ENCODE results near the gene TAOK1. TPM values are rescaled to one million over a fixed set of nuclear protein-coding genes. Genes with fewer than 3 reads are reported as not detected.
A peak's percentile ranks its signal among the peaks of the same experiment; 100 is the strongest.

The TAOK1 gene
- total and polyA plus RNA-seq, 2 of the 13 experiments (the other 11 are each of a cell fraction or from before 2014, with no cell fraction given) = 14.1 to 23.0 TPM

GRCh38 chr17:29567554-29568330, 177.6 kb downstream of the TAOK1 start (continued):
- TF ChIP-seq PATZ1 (CRISPR knock-in tag; IDR thresholded peaks at IDR 0.05) (no peak), HMGXB4 (CRISPR knock-in tag; IDR thresholded peaks at IDR 0.05; ENCODE audit: borderline replicate concordance in 1 of 2, low read depth in 1 of 2) (peak in 1 of 2 experiments; percentile 57; a peak in 1 of 4 replicates), ZNF292 (CRISPR knock-in tag; IDR thresholded peaks at IDR 0.05; ENCODE audit: borderline replicate concordance, low read depth) (0 out of 2 replicates have a peak, but pooled peaks have one; percentile 20), DNMT3B (CRISPR knock-in tag; conservative IDR thresholded peaks at IDR 0.05) (no peak), THAP8 (CRISPR knock-in tag; IDR thresholded peaks at IDR 0.05; ENCODE audit: borderline replicate concordance) (no peak), ZNF660 (CRISPR knock-in tag; IDR thresholded peaks at IDR 0.05; ENCODE audit: borderline replicate concordance, low read depth) (no peak), ZBED4 (CRISPR knock-in tag; IDR thresholded peaks at IDR 0.05; ENCODE audit: borderline replicate concordance) (no peak), ZNF101 (CRISPR knock-in tag; IDR thresholded peaks at IDR 0.05; ENCODE audit: borderline replicate concordance, low read depth) (no peak), ZNF205 (CRISPR knock-in tag; IDR thresholded peaks at IDR 0.05) (no peak), FOXO1 (CRISPR knock-in tag; IDR thresholded peaks at IDR 0.05) (no peak), ZBTB20 (CRISPR knock-in tag; IDR thresholded peaks at IDR 0.05; ENCODE audit: borderline replicate concordance, low read depth) (no peak), CBX1 (IDR thresholded peaks at IDR 0.05; ENCODE audit: low read depth) (no peak), MTA1 (CRISPR knock-in tag; IDR thresholded peaks at IDR 0.05; ENCODE audit: borderline replicate concordance) (no peak), TBX3 (IDR thresholded peaks at IDR 0.05; ENCODE audit: borderline replicate concordance) (no peak), ISL2 (CRISPR knock-in tag; IDR thresholded peaks at IDR 0.05) (0 out of 2 replicates have a peak, but pooled peaks have one; percentile 10), PLSCR1 (CRISPR knock-in tag; IDR thresholded peaks at IDR 0.05; ENCODE audit: borderline replicate concordance) (no peak), XBP1 (CRISPR knock-in tag; IDR thresholded peaks at IDR 0.05) (no peak), ZNF75D (CRISPR knock-in tag; IDR thresholded peaks at IDR 0.05; ENCODE audit: borderline replicate concordance) (no peak), ZFY (CRISPR knock-in tag; IDR thresholded peaks at IDR 0.05) (peak; percentile 45; the same call in 1 of the 2 replicates)

Data from HepG2 (cell line).